Measurements from ENCODE around the gene DDAH1.
A peak's percentile ranks its signal among the peaks of the same experiment; 100 is the strongest.

The DDAH1 gene

DNA sequence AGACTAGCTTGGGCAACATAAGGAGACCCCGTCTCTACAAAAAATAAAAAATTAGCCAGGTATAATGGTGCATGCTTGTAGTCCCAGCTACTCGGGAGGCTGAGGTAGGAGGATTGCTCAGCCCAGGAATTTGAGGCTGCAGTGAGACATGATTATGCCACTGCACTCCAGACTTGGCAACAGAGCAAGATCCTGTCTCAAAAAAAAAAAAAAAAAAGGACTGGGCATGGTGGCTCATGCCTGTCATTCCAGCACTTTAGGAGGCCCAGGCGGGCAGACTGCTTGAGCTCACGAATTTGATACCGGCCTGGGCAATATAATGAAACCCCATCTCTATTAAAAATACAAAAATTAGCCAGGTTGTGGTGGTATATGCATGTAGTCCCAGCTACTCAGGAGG is 141.2 kb downstream of the DDAH1 start:
- DNase-seq = no peak

DNA sequence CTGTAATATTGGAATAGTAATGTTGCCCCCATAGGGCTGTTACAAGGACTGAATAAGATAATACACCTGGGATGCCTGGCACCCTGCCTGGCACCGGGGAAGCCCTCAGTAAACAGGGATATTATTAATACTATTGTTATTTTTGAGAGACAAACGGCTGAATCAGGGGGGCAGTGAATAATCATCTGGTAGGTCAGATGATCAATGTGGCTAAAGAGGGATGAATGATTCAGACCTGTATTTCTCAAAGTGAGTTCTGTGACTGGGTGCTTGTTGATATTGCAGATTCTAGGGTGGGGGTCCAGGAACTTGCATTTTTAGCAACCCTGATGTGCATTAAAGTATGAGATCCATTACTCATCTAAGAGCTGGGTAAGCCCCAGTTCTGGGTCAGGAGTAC is 142.3 kb downstream of the DDAH1 start:
- DNase-seq = no peak

DNA sequence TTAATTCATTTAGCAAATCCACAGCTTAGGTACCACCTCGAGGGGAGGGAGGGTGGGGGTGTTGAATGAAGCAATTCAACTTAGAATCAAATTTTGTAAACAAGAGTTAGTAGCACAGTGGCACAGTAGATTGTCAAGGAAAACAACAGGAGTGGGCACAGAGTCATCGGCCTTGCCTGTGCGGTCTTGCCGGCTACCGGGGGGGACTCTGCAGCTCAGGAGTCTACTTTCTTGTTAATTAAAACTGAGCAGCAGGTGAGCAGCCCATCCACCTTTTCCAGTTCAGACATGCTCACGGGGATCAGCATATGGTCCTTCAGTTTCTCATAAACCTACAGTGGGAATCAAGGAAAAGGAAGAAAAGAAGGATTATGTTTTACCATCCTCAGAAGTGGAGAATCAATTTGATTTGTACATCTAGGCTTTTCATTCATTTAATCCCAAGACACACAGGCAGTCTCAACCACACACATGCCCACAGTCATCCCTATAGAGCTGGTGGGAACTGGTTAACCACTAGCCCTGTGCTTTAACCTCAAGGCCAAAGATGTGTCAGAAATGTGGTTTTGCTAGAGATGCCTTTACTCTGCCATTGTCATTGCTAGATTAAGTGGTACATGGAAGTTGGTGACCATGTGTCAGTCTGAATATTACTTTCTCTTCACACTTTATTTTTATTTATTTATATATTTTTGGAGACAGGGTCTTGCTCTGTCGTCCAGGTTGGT is 143.6 kb downstream of the DDAH1 start:
- peak; percentile 9 for DNase-seq

DNA sequence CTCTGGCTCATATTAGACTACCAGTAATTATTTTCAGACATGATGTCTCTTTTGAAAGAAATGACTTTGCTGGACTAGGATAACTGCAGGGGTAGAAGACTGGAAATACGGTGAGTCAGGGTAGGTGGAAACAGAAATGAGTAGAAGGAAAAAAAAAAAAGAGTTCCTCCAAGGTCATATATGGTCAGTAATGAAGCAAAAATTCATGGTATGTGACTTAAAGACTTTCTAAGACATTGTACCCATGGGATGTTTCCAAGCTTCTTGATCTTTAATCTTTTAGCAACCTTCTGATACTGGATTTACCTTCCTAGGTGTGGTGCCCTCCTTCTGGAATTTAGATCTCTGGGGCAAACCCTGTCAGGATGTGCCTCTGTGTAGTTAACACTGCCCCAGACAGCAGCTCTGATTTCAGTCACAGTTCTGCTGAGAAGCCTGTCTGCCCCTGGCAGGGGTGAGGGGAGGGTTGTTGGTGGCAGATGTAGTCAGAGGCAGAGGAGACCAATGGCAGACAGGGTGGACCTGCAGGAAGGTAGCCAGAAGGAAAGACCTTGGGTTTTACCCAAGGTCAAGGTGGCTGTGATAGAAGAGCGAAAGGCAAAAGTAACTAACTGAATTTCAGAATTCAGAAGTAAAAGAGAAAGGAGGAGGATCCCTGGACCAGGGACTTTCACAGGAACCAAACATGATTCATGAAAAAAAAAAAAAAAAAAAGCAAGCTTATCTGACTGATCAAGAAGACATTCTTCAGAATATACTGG is 144.4 kb downstream of the DDAH1 start:
- DNase-seq = no peak

DNA sequence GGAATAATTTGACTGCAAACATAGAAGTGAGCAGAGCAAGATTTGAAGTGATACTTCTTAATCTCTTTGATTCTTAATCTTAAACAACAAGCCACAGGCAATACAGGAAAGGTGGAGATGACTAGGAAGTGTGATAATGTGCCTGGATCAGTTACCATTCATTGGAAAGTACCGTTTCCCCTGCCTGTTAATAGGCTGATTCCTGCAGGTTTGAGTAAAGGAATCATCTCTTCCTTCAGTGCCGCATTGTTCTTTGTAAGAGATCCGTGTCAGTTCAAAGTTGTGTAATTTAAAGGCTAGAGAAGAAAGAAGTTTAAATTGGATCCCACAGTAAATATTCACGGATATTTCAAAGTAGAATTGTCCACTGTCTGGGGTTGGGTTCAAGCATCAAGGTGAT is 145.0 kb downstream of the DDAH1 start:
- no peak for DNase-seq

DNA sequence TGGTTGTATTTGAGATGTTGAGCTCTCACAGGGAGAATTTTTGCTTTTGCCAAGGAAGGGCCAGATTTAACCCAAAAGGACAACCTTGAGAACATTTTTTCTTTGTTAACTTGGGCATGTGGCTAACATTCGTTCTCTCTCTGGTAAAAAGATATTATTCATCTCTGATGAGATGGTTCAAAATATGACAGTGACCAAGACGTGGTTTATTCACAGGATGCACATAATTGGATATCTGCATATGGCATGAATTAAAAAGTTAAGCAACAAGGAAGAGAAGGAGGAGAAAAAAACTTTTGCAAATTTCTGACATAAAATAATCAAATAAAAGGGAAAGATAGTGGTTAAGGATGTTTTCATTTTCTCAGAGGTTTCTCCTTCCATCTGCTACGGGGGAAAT is 145.5 kb downstream of the DDAH1 start:
- no peak for DNase-seq

DNA sequence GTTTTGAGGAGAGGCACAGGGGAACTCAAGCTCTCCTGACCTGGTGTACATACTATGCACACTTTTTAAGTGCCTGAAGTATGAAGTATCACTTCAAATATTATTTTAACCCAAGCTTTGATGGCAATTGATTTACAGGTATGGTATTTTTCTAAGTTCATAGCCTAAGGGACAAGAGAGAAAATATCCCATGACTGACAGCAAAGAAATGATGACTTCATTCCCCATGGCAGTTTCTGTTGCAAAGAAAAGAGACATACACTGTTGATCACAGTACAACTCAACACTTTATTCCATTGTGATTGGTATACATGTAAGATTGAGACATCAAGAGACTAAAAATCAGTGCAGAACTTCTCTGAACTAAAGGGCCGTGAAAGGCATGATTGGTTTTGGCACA is 146.7 kb downstream of the DDAH1 start:
- DNase-seq = no peak

DNA sequence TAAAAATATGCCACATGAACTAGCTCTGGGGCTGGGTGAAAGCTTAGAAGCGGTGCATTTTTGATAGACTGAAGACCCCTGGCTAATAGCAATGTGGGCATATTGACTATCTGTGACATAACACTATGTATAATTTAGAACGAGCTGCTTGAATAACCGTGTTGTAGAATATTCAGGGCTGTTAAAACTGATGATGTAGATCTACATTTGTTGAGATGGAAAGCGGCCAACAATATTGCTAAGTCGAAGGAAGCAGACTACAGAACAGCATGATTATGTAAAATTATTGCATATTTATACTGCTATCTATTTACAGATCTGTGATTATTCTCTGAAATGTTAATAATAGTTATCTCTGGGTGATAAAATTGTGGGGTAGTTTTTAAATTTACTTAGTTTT is 147.4 kb downstream of the DDAH1 start:
- no peak for DNase-seq

DNA sequence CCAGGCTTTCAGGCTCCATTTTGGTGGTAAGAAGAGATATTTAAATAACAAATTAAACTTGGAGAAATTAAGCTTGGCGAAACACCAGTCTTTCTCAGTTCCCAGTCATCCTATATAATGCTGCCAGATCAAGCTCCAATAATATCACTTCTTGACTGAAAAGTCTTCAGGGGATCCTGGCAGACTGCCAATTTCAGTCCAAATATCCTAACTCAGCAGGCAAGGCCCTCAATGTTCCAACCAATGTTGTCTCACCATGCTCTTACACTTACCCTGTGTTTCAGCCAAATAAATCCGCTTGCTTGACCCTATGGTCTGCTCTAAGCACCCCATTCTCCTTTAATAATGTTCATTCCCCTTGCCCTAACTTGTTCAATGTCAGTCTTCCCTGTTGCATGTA is 148.6 kb downstream of the DDAH1 start:
- no peak for DNase-seq

DNA sequence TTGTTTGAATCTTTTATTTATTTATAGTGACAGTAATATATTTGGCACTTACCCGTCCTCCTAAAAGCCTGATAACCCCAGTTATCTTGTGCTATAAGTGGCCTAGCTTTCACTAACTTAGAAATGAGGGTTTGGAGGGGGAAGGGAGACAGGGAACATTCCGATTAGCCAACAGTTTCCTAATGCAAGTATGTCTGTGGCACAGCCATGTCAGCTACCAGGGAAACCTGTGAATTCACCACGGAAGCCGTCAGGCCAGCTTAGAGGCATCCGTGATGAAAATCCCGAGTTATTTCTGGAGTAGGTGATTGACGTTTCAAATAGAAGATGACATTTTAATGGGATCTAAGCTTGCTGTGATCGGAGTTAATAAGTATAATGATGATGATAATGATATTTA is 149.2 kb downstream of the DDAH1 start:
- DNase-seq = no peak

DNA sequence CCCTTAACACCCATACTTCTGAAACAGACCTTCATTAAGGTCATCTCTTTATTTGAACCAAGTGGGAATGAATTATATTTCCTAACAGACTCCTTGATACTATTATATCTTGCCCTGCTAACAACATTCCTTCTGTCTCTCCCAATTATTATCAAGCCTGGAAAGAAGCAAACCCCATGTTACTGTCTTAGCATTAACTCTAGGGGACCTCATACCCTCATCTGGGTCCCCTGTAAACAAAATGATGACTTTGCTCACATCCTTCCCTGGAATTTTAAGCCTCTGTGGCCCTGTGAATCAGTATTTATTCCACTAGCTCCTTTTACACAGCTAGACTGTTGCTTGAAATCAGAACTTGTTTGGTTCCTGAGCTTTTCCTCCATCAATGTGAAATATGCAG is 150.2 kb downstream of the DDAH1 start:
- no peak for DNase-seq

DNA sequence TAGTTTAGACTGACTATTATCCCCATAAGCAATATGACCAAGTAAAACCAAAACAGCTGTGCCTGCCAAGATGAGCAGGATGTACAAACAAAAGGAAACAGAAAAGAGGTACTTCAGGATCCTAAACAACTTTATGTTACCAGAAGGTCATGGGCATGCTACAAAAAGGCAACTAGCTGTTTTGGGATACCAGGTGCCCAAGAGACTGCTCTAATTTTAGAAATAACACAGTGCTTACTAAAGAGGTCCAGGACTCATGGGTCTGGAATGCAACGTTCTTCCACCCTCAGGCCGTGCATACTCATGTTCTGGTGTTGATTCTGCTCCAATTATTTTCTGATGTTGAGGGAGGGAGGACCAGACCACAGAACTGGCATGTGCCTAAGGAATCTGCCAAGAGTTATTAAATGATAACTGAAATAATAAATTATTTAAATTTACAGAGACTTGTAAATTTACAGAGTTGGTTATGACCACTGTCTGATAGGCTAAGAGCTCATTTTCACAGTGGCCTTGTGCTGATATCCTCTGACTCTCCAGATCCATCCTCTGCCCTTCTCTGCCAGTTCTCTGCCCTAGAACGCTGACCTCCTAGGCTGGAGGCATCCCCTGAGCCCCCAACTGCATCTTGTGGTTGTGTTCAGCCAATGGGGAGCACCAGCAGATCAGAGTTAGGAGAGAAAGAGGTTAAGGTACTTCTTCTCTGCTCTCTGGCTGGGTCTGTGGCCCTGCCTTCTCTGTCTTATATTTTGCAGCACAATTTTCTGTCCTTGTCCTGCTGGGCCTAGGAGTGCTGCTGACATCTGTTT is 150.9 kb downstream of the DDAH1 start:
- no peak for DNase-seq

DNA sequence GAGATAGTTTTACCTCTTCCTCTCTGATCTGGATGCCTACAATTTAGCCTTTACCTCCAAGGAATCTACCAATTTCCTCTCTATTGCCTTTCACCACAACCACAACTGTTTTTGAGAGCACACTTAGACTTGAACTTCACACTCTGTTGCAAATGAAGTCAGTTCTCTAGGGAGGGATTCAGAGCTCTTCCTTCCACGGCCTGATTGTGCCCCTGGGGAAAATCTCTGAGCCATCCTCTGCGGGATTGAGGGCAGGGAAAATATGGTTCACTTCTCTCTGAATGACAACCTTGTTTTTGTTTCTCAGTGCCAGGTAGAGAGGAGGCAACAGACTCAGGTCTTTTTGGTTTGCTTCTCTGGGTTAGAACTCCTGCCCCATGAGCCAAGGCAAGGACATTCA is 153.1 kb downstream of the DDAH1 start:
- DNase-seq = no peak

DNA sequence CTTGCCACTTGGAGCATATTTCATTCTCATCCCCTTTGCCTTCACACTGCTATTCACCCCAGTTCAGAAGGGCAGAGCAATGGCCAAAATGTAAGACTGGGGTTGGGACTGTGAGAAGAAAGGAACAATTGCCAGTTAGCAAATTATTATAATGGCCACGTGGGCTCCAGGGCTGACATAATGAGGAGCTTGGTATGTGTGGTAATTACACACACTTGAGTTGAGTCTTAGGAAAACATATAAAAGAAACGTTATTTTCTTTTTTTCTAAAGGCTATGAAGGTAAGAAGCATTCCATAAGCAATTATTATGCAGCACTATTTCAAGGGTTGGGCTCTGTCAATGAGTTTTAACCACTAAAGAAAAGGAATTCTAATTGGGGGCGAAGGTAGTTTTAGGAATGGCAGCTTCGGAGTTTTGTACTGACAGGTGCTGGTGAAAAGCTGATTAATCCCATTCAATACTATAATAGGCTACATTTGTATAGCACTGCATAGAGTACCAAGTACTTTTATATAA is 156.1 kb downstream of the DDAH1 start:
- no peak for DNase-seq

DNA sequence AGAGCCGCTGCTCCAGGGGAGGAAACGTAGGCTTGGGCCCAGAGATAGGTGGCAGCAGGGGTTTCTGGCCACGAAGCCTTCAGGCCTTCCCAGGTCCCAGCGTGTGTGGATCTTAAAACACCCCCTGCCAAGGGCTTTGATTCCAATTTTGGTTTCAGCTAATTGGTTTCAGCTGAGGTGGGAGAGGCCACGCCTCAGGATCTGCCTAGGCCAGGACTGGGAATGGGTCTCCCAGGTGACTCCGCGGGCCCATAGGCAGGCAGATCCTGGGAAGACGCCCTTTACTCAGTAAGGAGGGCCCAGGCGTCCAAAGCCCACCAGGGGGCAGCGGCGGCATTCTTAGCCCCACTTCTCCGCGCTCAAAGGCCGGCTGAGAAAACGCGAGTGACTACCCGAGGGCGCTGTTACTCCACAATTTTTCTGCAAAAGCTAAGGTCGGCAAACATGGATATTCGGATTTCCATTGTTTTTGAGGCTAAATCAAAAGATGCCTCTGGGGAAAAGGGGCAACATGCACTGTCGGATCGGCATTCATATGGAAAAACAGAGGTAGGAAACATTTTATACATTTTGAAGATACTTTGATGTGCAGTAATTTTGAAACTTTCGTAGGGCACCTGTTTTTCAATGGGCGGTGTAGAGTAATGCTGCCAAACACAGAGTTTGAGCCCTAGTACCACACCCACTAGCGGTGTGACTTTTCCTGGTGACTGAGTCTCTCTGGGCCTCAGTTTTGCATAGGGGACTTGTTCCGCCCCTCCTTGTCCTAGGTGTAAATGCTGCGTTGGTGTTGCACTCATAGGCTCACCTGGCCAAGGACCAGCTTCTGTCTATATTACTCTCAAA is 156.7 kb downstream of the DDAH1 start:
- peak; percentile 88 for DNase-seq

DNA sequence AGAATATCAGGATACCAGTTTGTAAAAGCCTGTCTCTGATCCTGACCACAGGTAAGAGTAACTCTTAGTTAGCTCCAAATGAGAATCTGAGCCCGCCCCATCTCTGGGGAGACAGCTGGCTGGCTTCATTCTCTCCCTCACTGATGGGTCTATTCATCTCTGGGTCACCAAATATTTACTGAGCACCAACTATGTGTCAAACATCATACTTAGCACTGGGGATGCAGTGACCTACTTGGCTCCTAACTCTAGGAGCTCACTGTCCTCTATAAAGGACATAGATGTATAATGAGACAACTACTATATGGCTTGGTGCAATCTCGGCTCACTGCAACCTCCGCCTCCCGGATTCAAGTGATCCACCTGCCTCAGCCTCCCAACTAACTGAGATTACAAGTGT is 158.7 kb downstream of the DDAH1 start:
- no peak for DNase-seq

DNA sequence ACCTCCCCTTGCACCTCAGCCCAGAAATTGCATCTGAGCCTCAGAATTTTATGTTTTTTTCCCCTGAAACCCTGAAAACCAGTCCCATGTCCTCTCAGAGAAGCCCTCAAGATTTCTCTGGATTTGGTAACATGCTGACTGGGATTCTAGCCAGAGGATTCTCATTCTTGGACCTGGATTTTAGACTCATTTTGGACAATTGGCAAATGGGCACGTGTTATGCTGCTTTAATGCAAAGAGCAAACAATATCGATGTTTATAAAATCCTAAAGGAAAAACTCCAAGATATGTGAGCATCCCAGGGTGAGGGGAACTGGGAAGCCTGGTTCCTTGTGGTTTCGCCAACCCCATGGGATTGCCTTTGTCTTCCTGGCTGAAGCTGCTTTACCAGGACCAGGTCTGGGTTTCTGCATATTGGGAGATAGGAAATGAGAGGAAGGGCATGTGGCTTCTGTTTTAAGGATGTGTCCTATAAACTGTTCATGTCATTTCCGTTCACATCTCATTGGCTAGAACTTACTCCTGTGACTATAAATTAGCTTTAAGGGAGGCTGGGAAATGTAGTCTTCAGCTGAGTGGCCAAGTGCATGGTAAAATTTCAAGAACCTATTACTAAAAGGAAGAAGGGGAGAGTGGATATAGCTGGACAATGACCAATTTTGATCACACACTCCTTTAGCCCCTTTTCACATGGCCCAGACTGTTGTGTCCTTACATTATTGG is 161.4 kb downstream of the DDAH1 start:
- DNase-seq = no peak

DNA sequence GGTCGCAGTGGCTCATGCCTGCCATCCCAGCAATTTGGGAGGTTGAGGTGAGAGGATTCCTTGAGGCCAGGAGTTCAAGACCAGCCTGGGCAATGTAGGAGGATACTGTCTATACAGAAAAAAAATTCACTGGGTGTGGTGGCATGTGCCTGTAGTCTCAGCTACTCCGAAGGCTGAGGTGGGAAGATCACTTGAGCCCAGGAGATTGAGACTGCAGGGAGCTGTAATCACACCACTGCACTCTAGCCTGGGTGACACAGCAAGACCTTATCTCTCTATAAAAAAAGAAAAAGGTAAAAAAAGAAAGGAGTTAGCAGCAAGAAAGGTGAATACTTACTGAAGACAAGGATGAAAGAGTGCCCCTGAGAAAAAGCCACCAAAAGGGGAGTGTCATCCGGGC is 164.8 kb downstream of the DDAH1 start:
- no peak for DNase-seq

DNA sequence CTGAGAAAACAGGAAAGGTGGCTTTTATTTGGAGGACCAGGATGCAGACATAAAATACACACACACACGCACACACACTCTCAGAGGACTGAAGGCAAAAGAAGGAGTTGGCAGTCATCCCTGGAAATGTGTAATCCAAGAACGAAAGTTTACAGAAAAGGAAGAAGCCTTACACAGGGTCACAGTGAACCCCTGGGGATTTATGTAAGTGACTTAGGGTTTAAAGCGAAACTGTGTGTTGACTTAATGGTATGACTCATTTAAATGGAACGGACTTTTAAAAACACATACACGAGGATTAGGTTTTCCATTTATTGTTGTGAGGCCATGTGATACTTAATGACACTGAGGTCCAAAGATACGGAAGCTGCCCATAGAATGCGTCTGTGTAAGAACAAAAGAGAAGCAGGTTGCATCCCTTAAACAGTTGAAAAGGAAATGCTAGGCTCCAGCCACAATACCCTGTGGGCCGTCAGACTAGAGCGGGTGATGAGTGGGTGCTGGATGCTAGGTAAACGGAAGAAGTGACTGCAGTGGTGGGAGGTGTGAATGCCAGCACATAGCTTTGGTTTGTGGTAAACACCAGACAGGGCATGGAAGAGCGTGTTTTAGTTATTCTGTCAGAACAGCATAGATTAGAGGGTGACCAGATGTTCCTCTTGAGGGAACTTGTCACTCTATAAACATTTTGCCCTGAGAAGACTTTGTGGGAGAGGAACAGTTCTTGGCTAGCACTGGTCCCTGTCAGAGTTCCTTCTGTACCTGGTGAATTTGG is 166.9 kb downstream of the DDAH1 start:
- DNase-seq = no peak

DNA sequence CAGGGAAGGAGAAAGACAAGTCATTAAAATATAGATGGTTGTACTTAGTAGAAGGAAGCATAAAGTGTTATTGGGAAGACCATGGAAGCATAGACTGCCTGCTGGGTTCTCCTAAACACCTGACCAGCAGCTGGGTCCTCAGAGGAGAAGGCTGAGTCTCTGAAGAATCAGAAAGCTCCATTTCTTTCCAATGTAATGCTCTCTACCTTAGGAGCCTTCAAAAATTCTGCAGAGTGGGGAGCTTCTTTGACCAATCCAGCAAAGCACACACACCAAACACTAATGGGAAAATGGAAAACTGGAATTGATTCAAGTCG is 167.5 kb downstream of the DDAH1 start:
- no peak for DNase-seq

DNA sequence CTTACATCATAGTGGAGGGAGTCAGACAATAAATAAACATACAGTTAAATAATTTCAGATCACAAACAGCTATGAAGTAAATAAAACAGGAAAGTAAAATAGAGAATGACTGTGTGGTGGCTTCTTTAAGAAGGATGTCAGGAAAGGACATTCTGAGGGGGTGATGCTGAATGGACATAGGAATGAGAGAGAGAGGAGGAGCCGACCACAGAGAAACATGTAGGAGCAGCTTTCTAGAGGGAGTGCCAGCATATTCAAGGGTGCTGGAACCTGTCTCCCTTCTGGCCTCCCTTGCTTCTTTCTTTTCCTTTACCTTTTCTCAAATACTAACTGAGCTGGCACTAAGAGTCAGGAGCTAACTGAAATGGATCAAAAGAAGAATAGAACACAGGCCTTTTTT is 168.0 kb downstream of the DDAH1 start:
- DNase-seq = no peak
